Adipose tissue (tissue), 3 donors: ENCODE results near the gene PADI1. TPM values are rescaled to one million over a fixed set of nuclear protein-coding genes. Genes with fewer than 3 reads are reported as not detected.

Experiments used
- H3K27ac ChIP-seq: one replicate; pipeline ENCODE4 v1.5.1; 2013; ENCODE audit warnings: low read depth, low read length
- WGBS, 3 donors: extraction: QIAGEN DNeasy Blood & Tissue Kit; methylation state at CpG; one replicate each; pipeline ENCODE4 v1.1.7; 2013; 5-methylcytosine and 5-hydroxymethylcytosine counted together
- polyA plus RNA-seq, 3 donors: library from polyadenylated mRNA; stranded (reverse); fragments of 200-250 nt; gene quantifications; one replicate each; pipeline ENCODE4 v1.2.3, GENCODE V29; 2013
- donor health status: healthy with polysubstance abuse.
- donor health status: Bipolar disorder and iron deficiency.
- donor health status: healthy.

PADI1 gene
- polyA plus RNA-seq, 3 donors = 0.03 to 0.21 TPM; not detected in 1

- no peak overlapping the region for H3K27ac ChIP-seq
- WGBS, 3 donors = 79 to 92% (median 83%) methylated on average over 8 of the region's 8 CpGs
Observed at GRCh38 chr1:17277511-17278159, 72.7 kb downstream of the PADI1 start.

- 64 to 89% (median 86%) methylated on average over 14 of the region's 14 CpGs for WGBS, 3 donors
- H3K27ac ChIP-seq = no peak overlapping the region
Observed at GRCh38 chr1:17278996-17279830, 74.3 kb downstream of the PADI1 start.

DNA sequence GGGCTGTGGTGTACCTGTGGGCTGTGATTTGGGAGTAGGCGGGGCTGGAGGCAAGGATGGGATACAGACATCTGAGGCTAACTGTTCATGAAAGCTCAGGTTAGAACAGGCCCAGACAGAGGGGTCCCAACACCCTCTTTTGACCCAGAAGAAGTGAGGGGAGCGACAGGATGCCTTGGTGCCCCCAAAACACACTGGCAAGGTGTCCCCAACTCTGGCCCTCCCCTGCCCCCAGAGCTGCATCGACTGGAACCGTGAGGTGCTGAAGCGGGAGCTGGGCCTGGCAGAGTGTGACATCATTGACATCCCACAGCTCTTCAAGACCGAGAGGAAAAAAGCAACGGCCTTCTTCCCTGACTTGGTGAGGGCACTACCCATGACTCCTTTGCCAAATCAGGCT is 75.5 kb downstream of the PADI1 start:
- no peak overlapping the region for H3K27ac ChIP-seq
- WGBS, 3 donors = 78 to 90% (median 85%) methylated on average over 7 of the region's 7 CpGs

DNA sequence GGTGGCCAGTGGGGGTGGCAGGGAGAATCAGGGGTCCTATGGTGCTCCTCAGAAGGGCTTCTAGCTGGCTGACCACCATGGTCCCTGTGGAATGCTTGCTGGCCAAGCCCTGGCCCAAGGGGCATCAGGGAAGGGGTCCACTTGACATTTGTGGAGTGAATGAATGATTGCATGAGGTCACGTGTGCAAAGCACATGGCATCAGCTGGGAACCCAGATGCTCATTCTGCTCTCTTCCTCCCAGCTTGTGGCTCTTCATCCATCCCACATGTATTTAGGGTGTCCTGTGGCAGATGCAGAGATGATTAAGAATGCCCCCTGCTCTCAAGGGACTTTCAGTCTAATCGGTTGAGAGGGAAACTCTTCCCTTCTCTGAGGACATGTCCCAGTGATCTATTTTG is 76.0 kb downstream of the PADI1 start:
- H3K27ac ChIP-seq = no peak overlapping the region
- 69 to 92% (median 74%) methylated on average over 2 of the region's 2 CpGs for WGBS, 3 donors

- no peak overlapping the region for H3K27ac ChIP-seq
- WGBS, 3 donors = 38 to 83% (median 43%) methylated on average over 8 of the region's 8 CpGs
Observed at GRCh38 chr1:17281775-17282181, 76.8 kb downstream of the PADI1 start.

- no peak overlapping the region for H3K27ac ChIP-seq
- 65 to 94% (median 89%) methylated on average over 5 of the region's 5 CpGs for WGBS, 3 donors
Observed at GRCh38 chr1:17282836-17283235, 77.9 kb downstream of the PADI1 start.

- 76 to 88% (median 78%) methylated on average over 5 of the region's 5 CpGs for WGBS, 3 donors
Observed at GRCh38 chr1:17286646-17287045, 81.7 kb downstream of the PADI1 start.

GRCh38 chr1:17287130-17287776 is 82.3 kb downstream of the PADI1 start:
- 64 to 88% (median 79%) methylated on average over 5 of the region's 5 CpGs for WGBS, 3 donors
- no peak overlapping the region for H3K27ac ChIP-seq

More at GRCh38 chr1:17286646-17287045, 81.7 kb downstream of the PADI1 start:
- H3K27ac ChIP-seq = no peak overlapping the region

GRCh38 chr1:17289721-17290120 is 84.8 kb downstream of the PADI1 start:
- no peak overlapping the region for H3K27ac ChIP-seq
- 44 to 64% (median 45%) methylated on average over 2 of the region's 2 CpGs for WGBS, 3 donors

- WGBS, 3 donors = 89 to 96% (median 92%) methylated on average over 3 of the region's 3 CpGs
- no peak overlapping the region for H3K27ac ChIP-seq
Observed at GRCh38 chr1:17290553-17290952, 85.6 kb downstream of the PADI1 start.

- no peak overlapping the region for H3K27ac ChIP-seq
- WGBS, 3 donors = 52 to 75% (median 62%) methylated on average over 7 of the region's 7 CpGs
Observed at GRCh38 chr1:17292299-17293160, 87.6 kb downstream of the PADI1 start.

DNA sequence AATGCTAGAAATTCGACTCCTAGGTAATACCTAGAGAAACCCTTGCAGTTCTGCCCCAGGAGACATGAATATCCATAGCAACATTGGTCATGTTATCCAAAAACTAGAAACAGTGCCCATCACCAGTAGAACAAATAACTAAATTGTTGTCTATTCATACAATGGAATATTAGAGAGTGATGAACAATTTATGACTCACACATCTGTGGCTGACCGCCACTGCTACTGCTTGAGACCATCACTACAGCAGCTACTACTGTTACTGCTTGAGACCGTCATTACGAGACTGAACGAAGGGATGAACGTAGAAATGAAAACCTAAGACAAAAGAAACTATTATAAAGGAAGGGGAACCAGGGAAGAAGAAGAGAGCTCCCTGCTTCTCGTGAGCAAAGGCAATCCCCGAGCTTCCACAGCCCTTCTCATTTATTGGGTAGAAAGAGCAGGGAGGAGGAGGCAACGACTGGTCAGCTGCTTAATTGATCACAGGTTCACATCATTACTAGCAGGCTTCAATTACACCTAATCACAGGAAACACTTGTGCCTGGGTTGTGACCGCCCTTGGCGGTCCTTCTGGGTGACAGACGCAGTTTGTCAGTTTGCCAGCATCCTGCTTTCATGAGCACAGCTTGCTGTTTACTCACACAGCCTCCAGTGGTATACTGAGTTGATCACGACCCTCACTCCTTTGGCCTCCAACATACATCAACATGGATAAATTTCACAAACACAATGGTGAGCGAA is 88.9 kb downstream of the PADI1 start:
- no peak overlapping the region for H3K27ac ChIP-seq
- WGBS, 3 donors = 47 to 53% (median 48%) methylated on average over 14 of the region's 14 CpGs

- 57 to 66% (median 60%) methylated on average over 4 of the region's 4 CpGs for WGBS, 3 donors
- H3K27ac ChIP-seq = no peak overlapping the region
Observed at GRCh38 chr1:17295292-17295691, 90.4 kb downstream of the PADI1 start.

Other genes starting within 250 kb of the PADI1 start
- 10 to 100 TPM; 10.2 to 28.1 (median 25.5) TPM for gene MFAP2, start 224.5 kb upstream of the PADI1 start, polyA plus RNA-seq
- 10 to 100 TPM; 14.2 to 36.9 (median 26.8) TPM for gene ATP13A2, start 193.2 kb upstream of the PADI1 start, polyA plus RNA-seq
- gene SDHB, start 151.1 kb upstream of the PADI1 start, polyA plus RNA-seq = 100 to 1,000 TPM in 2 of 3 donors, 10 to 100 TPM in 1; 79.6 to 164 (median 122) TPM
- 1 to 10 TPM; 1.2 to 4.3 (median 4.2) TPM for gene PADI2, start 85.7 kb upstream of the PADI1 start, polyA plus RNA-seq
- gene PADI3, start 44.0 kb downstream of the PADI1 start, polyA plus RNA-seq = not detected
- gene PADI4, start 103.1 kb downstream of the PADI1 start, polyA plus RNA-seq = 10 to 100 TPM in 1 of 3 donors, 1 to 10 TPM in 1, under 1 TPM in 1; 0.36 to 10.2 (median 2.4) TPM
- not detected for gene PADI6, start 167.1 kb downstream of the PADI1 start, polyA plus RNA-seq
- gene RCC2, start 234.5 kb downstream of the PADI1 start, polyA plus RNA-seq = 10 to 100 TPM; 11.2 to 25.9 (median 19.6) TPM